OCI-LY1 (cell line): ENCODE results near the gene KCNA2.

Source experiments
- EZH2 ChIP-seq: fragments of 200-600 bp; sonication (generic), shearing (Covaris generic); IDR thresholded peaks from 2 replicates; pipeline ENCODE4 v1.8.0; 2017; ENCODE audit warnings: borderline replicate concordance, mixed run types, mild to moderate bottlenecking, antibody characterized with exemption, low read length, moderate library complexity, mixed read lengths
- TF ChIP-seq, protein P1 (sequence below): fragments of 200-600 bp; sonication (generic), shearing (Covaris generic); IDR thresholded peaks from 2 replicates; pipeline ENCODE4 v1.5.1; 2017; ENCODE audit warnings: mild to moderate bottlenecking, antibody characterized with exemption, low read length, moderate library complexity, mixed read lengths

DNA sequence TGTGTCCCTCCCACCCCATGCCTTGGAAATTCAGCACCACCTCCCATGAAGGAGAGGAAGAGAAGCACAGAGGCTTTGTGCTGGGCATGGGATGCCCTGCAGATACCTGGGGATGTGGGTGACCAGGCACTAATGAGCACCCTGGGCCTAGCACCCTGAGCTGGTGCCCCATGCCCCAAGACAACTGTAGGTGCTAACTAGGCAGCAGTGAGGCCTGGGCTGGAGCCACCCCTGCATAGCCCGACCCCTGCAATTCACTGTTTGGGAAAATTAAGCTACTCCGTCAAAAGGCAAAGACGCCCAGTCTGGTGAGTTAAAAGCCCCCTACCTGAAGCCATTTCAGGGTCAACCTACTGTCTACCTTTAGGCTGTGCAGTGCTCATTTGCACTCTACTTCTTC, 5.4 kb downstream of the KCNA2 start:
- TF ChIP-seq, protein P1, sequence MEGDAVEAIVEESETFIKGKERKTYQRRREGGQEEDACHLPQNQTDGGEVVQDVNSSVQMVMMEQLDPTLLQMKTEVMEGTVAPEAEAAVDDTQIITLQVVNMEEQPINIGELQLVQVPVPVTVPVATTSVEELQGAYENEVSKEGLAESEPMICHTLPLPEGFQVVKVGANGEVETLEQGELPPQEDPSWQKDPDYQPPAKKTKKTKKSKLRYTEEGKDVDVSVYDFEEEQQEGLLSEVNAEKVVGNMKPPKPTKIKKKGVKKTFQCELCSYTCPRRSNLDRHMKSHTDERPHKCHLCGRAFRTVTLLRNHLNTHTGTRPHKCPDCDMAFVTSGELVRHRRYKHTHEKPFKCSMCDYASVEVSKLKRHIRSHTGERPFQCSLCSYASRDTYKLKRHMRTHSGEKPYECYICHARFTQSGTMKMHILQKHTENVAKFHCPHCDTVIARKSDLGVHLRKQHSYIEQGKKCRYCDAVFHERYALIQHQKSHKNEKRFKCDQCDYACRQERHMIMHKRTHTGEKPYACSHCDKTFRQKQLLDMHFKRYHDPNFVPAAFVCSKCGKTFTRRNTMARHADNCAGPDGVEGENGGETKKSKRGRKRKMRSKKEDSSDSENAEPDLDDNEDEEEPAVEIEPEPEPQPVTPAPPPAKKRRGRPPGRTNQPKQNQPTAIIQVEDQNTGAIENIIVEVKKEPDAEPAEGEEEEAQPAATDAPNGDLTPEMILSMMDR: no peak
- TF ChIP-seq EZH2: no peak
